Endothelial cell of umbilical vein (primary cell): ENCODE results near the gene APLP2.

ENCODE experiments used
- EZH2 ChIP-seq: IDR thresholded peaks from 2 replicates; pipeline ENCODE4 v1.6.1; 2012; ENCODE audit warnings: borderline replicate concordance, low read depth, mild to moderate bottlenecking, moderate library complexity, low read length, inconsistent platforms; ENCODE audit not compliant: severe bottlenecking
- FOS ChIP-seq: IDR thresholded peaks from 2 replicates; pipeline ENCODE4 v1.6.1; 2011; ENCODE audit warnings: mild to moderate bottlenecking, low read length, moderate library complexity, borderline replicate concordance; ENCODE audit not compliant: insufficient read depth
- MYC ChIP-seq: IDR thresholded peaks from one replicate; pipeline ENCODE4 v1.6.1; 2011; ENCODE audit warnings: mild to moderate bottlenecking, low read depth, low read length
- POLR2A ChIP-seq: IDR thresholded peaks from 2 replicates; pipeline ENCODE4 v1.6.1; 2012; ENCODE audit warnings: low read depth, mild to moderate bottlenecking, control low read depth, low read length
- POLR2AphosphoS5 ChIP-seq: IDR thresholded peaks from 2 replicates; pipeline ENCODE4 v1.6.1; 2012; ENCODE audit warnings: low read depth, mild to moderate bottlenecking, control low read depth, low read length, moderate library complexity; ENCODE audit not compliant: insufficient read depth
- TF ChIP-seq, protein P1 (sequence below), 2 donors: IDR thresholded peaks; 1 replicate in 1 of 2; 2 replicates in 1 of 2; pipeline ENCODE4 v1.5.1; 2011; ENCODE audit warnings: low read length in 2 of 2, mild to moderate bottlenecking in 2 of 2, moderate library complexity in 2 of 2, control low read depth in 1 of 2, inconsistent platforms in 1 of 2, low read depth in 1 of 2; ENCODE audit not compliant: insufficient read depth in 1 of 2; ENCODE audit errors: extremely low read depth in 1 of 2

DNA sequence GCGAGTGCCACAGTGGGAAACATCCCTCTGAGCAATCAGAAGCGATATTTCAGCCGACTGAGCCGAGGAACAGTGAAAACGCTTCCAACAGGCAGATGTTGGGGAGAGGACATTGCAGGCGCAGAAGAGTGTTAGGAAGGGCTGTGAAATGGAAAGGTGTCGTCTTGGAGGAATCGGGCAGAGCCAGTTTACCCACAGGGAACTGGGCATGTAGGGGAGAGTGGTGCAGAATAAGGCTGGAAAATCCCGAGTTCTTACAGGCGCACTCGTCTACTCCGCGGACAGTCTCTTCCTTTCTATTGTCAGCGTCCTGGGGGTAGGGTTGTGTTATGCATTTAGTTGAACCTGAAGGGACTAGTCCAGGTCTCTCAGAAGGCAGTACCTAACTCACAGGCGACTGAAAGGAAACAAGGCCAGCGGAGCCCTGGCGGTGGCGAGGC lies 1.1 kb upstream of the APLP2 start:
- TF ChIP-seq, protein P1, sequence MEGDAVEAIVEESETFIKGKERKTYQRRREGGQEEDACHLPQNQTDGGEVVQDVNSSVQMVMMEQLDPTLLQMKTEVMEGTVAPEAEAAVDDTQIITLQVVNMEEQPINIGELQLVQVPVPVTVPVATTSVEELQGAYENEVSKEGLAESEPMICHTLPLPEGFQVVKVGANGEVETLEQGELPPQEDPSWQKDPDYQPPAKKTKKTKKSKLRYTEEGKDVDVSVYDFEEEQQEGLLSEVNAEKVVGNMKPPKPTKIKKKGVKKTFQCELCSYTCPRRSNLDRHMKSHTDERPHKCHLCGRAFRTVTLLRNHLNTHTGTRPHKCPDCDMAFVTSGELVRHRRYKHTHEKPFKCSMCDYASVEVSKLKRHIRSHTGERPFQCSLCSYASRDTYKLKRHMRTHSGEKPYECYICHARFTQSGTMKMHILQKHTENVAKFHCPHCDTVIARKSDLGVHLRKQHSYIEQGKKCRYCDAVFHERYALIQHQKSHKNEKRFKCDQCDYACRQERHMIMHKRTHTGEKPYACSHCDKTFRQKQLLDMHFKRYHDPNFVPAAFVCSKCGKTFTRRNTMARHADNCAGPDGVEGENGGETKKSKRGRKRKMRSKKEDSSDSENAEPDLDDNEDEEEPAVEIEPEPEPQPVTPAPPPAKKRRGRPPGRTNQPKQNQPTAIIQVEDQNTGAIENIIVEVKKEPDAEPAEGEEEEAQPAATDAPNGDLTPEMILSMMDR (IDR thresholded peaks at IDR 0.05; ENCODE audit: extremely low read depth in 1 of 2, insufficient read depth in 1 of 2, low read depth in 1 of 2, low read length in 2 of 2) = no peak
- no peak for TF ChIP-seq FOS
- no peak for TF ChIP-seq EZH2
- no peak for TF ChIP-seq POLR2A
- no peak for TF ChIP-seq POLR2AphosphoS5
- TF ChIP-seq MYC = no peak
